Ishikawa (cell line): ENCODE data around the gene CTTNBP2.

Experiments used
- CREB1 ChIP-seq: IDR thresholded peaks from 2 replicates; pipeline ENCODE4 v1.6.1; 2012; ENCODE audit warnings: low read depth
- EP300 ChIP-seq: IDR thresholded peaks from 2 replicates; pipeline ENCODE4 v1.6.1; 2012; ENCODE audit warnings: borderline replicate concordance
- TCF12 ChIP-seq: IDR thresholded peaks from 2 replicates; pipeline ENCODE4 v1.6.1; 2012; ENCODE audit warnings: low read depth
- YY1 ChIP-seq: IDR thresholded peaks from 2 replicates; pipeline ENCODE4 v1.6.1; 2012; ENCODE audit warnings: low read depth
- TF ChIP-seq, protein P1 (sequence below): IDR thresholded peaks from 2 replicates; pipeline ENCODE4 v1.6.1; 2012
- TF ChIP-seq, protein P2 (sequence below): IDR thresholded peaks from 2 replicates; pipeline ENCODE4 v1.6.1; 2012; ENCODE audit warnings: low read depth, mild to moderate bottlenecking

DNA sequence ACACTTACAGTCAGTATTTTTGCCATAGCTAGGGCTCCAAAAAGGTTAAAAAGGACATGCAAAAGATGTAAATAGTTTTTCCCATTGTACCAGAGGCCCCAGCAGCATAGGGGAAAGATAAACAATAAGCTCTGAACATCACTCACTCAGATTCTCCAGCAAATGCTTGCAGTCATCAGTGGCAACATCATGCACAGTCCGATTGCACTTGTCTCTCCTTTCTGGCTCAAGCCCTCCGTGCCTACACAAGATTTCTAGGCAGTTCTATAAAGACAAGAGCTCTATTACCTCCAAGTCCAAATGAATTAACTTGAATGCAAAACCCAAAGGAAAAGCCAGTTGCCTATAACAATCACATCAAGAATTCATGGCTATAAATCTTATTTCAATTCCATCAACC is 106.3 kb downstream of the CTTNBP2 start:
- TF ChIP-seq YY1 (no peak), CREB1 (no peak), TCF12 (no peak), EP300 (no peak)
- TF ChIP-seq, protein P1, sequence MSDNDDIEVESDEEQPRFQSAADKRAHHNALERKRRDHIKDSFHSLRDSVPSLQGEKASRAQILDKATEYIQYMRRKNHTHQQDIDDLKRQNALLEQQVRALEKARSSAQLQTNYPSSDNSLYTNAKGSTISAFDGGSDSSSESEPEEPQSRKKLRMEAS: no peak
- TF ChIP-seq, protein P2, sequence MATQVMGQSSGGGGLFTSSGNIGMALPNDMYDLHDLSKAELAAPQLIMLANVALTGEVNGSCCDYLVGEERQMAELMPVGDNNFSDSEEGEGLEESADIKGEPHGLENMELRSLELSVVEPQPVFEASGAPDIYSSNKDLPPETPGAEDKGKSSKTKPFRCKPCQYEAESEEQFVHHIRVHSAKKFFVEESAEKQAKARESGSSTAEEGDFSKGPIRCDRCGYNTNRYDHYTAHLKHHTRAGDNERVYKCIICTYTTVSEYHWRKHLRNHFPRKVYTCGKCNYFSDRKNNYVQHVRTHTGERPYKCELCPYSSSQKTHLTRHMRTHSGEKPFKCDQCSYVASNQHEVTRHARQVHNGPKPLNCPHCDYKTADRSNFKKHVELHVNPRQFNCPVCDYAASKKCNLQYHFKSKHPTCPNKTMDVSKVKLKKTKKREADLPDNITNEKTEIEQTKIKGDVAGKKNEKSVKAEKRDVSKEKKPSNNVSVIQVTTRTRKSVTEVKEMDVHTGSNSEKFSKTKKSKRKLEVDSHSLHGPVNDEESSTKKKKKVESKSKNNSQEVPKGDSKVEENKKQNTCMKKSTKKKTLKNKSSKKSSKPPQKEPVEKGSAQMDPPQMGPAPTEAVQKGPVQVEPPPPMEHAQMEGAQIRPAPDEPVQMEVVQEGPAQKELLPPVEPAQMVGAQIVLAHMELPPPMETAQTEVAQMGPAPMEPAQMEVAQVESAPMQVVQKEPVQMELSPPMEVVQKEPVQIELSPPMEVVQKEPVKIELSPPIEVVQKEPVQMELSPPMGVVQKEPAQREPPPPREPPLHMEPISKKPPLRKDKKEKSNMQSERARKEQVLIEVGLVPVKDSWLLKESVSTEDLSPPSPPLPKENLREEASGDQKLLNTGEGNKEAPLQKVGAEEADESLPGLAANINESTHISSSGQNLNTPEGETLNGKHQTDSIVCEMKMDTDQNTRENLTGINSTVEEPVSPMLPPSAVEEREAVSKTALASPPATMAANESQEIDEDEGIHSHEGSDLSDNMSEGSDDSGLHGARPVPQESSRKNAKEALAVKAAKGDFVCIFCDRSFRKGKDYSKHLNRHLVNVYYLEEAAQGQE: no peak
